BJ (cell line): ENCODE measurements around the gene OMP. TPM values are rescaled to one million over a fixed set of nuclear protein-coding genes. Genes with fewer than 3 reads are reported as not detected.

Source experiments
- CTCF ChIA-PET: fragments of 350-600 bp; formaldehyde crosslinking; extraction: SDS; loops from one replicate; lab custom pipeline; 2021; ENCODE audit warnings: antibody characterized with exemption, inconsistent platforms; lab: Yijun Ruan, JAX
- POLR2A ChIA-PET: fragments of 300-600 bp; sonication (Branson Sonifier 250); formaldehyde crosslinking; extraction: SDS; loops from one replicate; lab custom pipeline; 2021; ENCODE audit warnings: antibody characterized with exemption; lab: Charles Lee
- DNase-seq: peaks from one replicate; pipeline ENCODE4 v3.0.0-alpha.2; 2011; ENCODE audit warnings: low read depth
- H3K27me3 ChIP-seq: 2 replicates; pipeline ENCODE4 v1.6.0; 2011; ENCODE audit warnings: low read length; ENCODE audit not compliant: control insufficient read depth, insufficient read depth
- H3K36me3 ChIP-seq: 2 replicates; pipeline ENCODE4 v1.5.1; 2011; ENCODE audit warnings: low read length; ENCODE audit not compliant: control insufficient read depth, insufficient read depth
- H3K4me3 ChIP-seq: 2 replicates; pipeline ENCODE4 v1.5.1; 2011; ENCODE audit warnings: low read depth, mild to moderate bottlenecking, control low read depth, low read length
- polyA plus RNA-seq: library from polyadenylated mRNA; depleted of rRNA; stranded (reverse); fragments of >200 nt; gene quantifications from 2 replicates; pipeline ENCODE4 v1.2.3, GENCODE V29; 2011
- TF ChIP-seq, protein P1 (sequence below): IDR thresholded peaks from 2 replicates; pipeline ENCODE4 v1.5.1; 2011; ENCODE audit warnings: low read depth, mild to moderate bottlenecking, control low read depth, inconsistent platforms, low read length, moderate library complexity; ENCODE audit not compliant: insufficient read depth

OMP gene
- polyA plus RNA-seq, 1 experiment: not detected

DNA sequence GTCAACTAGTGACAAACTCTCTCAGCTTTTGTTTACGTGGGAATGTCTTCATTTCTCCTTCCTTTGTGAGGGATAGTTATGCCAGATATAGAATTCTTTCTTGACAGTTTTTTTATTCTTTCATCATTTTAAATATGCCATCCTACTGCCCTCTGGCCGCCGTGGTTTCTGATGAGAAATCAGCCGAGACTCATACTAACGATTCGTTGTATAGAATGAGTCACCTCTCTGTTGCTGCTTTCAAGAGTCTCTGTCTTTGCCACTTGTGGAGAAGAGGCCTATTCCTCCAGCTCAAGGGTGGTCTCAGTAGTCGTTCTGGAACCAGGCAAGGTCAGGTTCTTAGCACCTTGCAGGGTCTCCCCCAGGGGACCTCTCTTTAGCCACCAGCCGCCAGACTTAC lies 33.4 kb downstream of the OMP start:
- CTCF ChIA-PET: interaction anchor here (1.2 to 3.5 kb wide), 4 partner anchors 9 to 484 kb away, joined by 3 to 15 read pairs (median 4); no protein-coding TSS in a partner anchor
- Histone ChIP-seq H3K36me3 (no peaks in the 10 kb centered on the region), H3K4me3 (no peak overlapping the region), H3K27me3 (peaks cover 2% of the 10 kb centered on the region)
- POLR2A ChIA-PET: no interaction called here
- TF ChIP-seq, protein P1, sequence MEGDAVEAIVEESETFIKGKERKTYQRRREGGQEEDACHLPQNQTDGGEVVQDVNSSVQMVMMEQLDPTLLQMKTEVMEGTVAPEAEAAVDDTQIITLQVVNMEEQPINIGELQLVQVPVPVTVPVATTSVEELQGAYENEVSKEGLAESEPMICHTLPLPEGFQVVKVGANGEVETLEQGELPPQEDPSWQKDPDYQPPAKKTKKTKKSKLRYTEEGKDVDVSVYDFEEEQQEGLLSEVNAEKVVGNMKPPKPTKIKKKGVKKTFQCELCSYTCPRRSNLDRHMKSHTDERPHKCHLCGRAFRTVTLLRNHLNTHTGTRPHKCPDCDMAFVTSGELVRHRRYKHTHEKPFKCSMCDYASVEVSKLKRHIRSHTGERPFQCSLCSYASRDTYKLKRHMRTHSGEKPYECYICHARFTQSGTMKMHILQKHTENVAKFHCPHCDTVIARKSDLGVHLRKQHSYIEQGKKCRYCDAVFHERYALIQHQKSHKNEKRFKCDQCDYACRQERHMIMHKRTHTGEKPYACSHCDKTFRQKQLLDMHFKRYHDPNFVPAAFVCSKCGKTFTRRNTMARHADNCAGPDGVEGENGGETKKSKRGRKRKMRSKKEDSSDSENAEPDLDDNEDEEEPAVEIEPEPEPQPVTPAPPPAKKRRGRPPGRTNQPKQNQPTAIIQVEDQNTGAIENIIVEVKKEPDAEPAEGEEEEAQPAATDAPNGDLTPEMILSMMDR: no peak
- DNase-seq: no peak

DNA sequence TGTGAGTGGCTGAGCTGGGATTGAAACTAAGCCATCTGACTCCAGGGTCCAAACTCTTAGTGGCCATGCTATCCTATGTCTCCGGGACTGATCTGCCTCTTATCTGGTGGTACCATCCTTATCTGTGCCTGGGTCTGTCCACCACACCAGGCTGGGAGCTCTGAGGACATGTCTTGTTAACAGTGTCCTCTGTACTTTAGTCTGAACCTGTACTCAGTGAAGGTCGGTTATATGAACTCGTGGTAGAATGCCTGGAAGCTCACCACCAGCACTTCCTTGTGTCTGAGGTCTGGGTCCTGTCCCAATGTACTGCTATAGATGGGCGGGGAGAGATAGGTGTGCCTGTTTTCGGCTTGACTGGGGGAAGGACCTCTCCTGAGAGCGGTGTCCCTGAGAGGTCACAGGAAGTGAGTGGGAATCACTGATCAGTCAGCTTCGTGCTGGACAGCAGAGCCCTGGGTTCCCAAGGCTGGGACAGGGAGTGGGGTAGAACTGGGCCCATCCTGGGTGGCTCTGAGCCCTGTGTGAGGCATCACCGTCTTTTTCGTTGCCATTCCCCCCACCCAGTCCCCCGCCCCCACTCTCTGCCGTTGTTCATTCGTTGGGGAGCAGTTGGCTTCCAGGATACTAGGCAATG lies 34.3 kb downstream of the OMP start:
- POLR2A ChIA-PET: no interaction called here
- CTCF ChIA-PET: interaction anchor here (0.9 to 3.5 kb wide), 5 partner anchors 10 to 483 kb away, joined by 3 to 15 read pairs (median 4); no protein-coding TSS in a partner anchor
- DNase-seq: no peak
- H3K27me3 ChIP-seq: peaks cover 2% of the 10 kb centered on the region
- H3K36me3 ChIP-seq: no peaks in the 10 kb centered on the region
- no peak overlapping the region for H3K4me3 ChIP-seq
- TF ChIP-seq, protein P1: no peak

DNA sequence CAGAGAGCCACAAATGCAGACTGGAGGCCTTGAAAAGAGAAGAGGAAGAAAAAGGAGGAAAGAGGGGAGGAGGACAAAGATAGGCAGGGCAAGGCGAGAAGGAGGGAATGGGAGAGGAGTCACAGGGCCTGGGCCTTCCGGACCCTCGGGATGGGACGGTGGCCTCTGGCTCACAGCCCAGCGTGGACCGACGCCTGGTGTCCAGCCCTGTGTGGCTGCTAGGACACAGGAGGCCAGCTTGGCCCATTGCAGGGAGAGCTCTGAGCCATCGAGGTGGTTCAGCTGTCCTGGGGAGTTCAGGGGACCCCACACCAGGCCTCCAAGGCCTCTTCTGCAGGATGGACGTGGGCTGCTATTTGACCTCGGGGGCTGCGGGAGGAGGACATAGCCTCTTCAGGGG lies 34.8 kb downstream of the OMP start:
- H3K36me3 ChIP-seq: no peaks in the 10 kb centered on the region
- POLR2A ChIA-PET: no interaction called here
- TF ChIP-seq, protein P1: no peak
- CTCF ChIA-PET: interaction anchor here (0.9 to 3.5 kb wide), 3 partner anchors 10 to 482 kb away, joined by 3 to 15 read pairs (median 5); no protein-coding TSS in a partner anchor
- no peak for DNase-seq
- H3K4me3 ChIP-seq: no peak overlapping the region
- peaks cover 2% of the 10 kb centered on the region for H3K27me3 ChIP-seq

DNA sequence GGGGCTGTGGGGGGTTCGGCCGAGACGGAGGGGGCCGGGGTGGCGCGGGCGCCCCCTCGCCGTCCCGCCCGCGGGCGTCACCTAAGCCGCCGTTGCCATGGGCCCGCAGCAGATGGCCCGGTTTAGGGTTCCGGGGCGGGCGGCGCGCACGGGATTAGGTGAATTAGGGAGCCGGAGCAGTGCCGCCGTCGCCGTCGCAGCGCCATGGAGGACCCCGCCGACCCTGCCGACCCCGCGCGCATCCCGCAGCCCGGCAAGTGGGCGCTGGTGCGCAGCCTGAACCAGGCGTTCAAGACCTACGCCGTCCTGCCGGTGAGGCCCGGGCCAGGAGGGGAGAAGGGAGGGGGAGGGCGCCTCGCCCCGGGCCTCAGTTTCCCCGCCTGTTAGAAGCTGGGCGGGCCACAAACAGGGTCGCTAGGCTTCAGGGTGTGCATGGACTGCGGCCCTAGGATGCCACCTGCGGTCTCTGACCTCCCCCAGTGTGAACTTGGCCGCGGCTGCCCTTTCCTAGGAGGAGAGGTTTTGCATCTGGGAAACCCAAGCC lies 35.5 kb downstream of the OMP start:
- DNase-seq: no peak
- H3K27me3 ChIP-seq: peaks cover 3% of the 10 kb centered on the region
- ChIA-PET CTCF (interaction anchor here (3.5 kb wide), 1 partner anchor 11 kb away, joined by 15 read pairs; no protein-coding TSS in a partner anchor), POLR2A (no interaction called here)
- H3K4me3 ChIP-seq: no peak overlapping the region
- H3K36me3 ChIP-seq: no peaks in the 10 kb centered on the region
- TF ChIP-seq, protein P1: no peak

DNA sequence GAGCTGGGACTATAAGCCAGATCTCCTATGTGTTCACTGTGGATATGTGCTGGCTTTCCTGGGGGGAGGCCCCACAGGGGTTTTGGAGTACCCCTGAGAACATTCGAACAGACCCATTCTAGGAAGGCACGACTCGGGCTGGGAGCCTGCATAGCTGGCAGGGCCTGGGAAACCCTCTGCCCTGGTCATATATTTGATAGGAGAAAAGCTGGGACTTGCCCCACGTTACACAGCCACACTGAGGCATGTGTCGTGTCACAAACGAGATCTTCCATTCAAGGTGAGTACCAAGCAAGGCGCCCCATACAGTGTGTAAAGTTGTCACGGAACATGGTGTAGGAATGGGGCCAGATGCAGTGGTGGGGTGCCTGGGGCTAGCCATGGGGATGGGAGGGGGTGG lies 36.6 kb downstream of the OMP start:
- Histone ChIP-seq H3K36me3 (no peaks in the 10 kb centered on the region), H3K4me3 (no peak overlapping the region), H3K27me3 (peaks cover 3% of the 10 kb centered on the region)
- ChIA-PET CTCF (interaction anchor here (2.8 to 3.2 kb wide), 2 partner anchors 12 to 48 kb away, joined by 9 to 30 read pairs; partner anchors contain the start of gene MYO7A), POLR2A (interaction anchor here (0.6 kb wide), 1 partner anchor 29 kb away, joined by 4 read pairs; no protein-coding TSS in a partner anchor)
- TF ChIP-seq, protein P1: no peak
- no peak for DNase-seq
